NCI-H69 (cell line): ENCODE data around the gene PRMT3.
"Not testable (repeated sequence)": the region's sequence is repeated elsewhere in the genome, so short reads cannot be mapped to it uniquely, and the experiment has no call there.

ENCODE experiments used
- DNase-seq: peaks from one replicate; lab custom pipeline; 2025; lab: John Stamatoyannopoulos, UW

PRMT3 gene

GRCh38 chr11:20387261-20388095 lies at the start of gene PRMT3:
Gene PRMT3 (plus strand): TSS chr11:20387716. CDS start chr11:20387747, 31 bp downstream.
- DNase-seq, result peak; percentile 99

- peak; percentile 77 for DNase-seq
These were observed 45.0 kb upstream of the PRMT3 start for GRCh38 chr11:20342347-20343141.

- no peak for DNase-seq
These were observed 36.4 kb upstream of the PRMT3 start for GRCh38 chr11:20351136-20351535.

GRCh38 chr11:20351751-20352262 lies 35.7 kb upstream of the PRMT3 start:
- DNase-seq, result no peak

- DNase-seq, result peak; percentile 70
These were observed 33.6 kb upstream of the PRMT3 start for GRCh38 chr11:20353829-20354434.

- peak; percentile 71 for DNase-seq
These were observed 32.0 kb upstream of the PRMT3 start for GRCh38 chr11:20355221-20356219.

- no peak for DNase-seq
These were observed 30.4 kb upstream of the PRMT3 start for GRCh38 chr11:20357150-20357549.

- DNase-seq, result no peak
These were observed 26.9 kb upstream of the PRMT3 start for GRCh38 chr11:20360650-20361049.

GRCh38 chr11:20362481-20362880 lies 25.0 kb upstream of the PRMT3 start:
- DNase-seq, result no peak

GRCh38 chr11:20363149-20363499 lies 24.4 kb upstream of the PRMT3 start:
- no peak for DNase-seq

GRCh38 chr11:20363500-20364340 lies 23.8 kb upstream of the PRMT3 start, which contains the start of gene HTATIP2:
Gene HTATIP2 (plus strand): TSS chr11:20363714. CDS start chr11:20364238, 524 bp downstream.
- peak; percentile 87 for DNase-seq

GRCh38 chr11:20364341-20364792 lies 23.1 kb upstream of the PRMT3 start:
- DNase-seq, result peak; percentile 85

GRCh38 chr11:20365465-20365864 lies 22.1 kb upstream of the PRMT3 start:
- not testable (repeated sequence) for DNase-seq

GRCh38 chr11:20367313-20367948 lies 20.1 kb upstream of the PRMT3 start:
- peak; percentile 36 for DNase-seq

- DNase-seq, result no peak
These were observed 19.1 kb upstream of the PRMT3 start for GRCh38 chr11:20368438-20368837.

GRCh38 chr11:20369826-20370225 lies 17.7 kb upstream of the PRMT3 start:
- DNase-seq, result peak; percentile 37

- DNase-seq, result no peak
These were observed 15.4 kb upstream of the PRMT3 start for GRCh38 chr11:20372081-20372626.

GRCh38 chr11:20373147-20373546 lies 14.4 kb upstream of the PRMT3 start:
- no peak for DNase-seq

- DNase-seq, result no peak
These were observed 13.8 kb upstream of the PRMT3 start for GRCh38 chr11:20373568-20374209.
